ENCODE data around the gene MROH7. TPM values are rescaled to one million over a fixed set of nuclear protein-coding genes. Genes with fewer than 3 reads are reported as not detected.

The MROH7 gene
- total RNA-seq, 1 donor from 2014 or later: 3.6 TPM

GRCh38 chr1:54651608-54652007 is 10.0 kb downstream of the MROH7 start:
- Histone ChIP-seq H3K9me3 (no peaks in the 10 kb centered on the region), H3K4me1 (no peaks in the 10 kb centered on the region), H3K27me3 (no peaks in the 10 kb centered on the region), H3K36me3 (no peaks in the 10 kb centered on the region), H3K4me3 (no peak overlapping the region), H3K27ac (no peak overlapping the region)
- ATAC-seq: no peak
- TF ChIP-seq CTCF (IDR thresholded peaks at IDR 0.05): no peak
- DNase-seq: no peak
- intact Hi-C loops (cut with DNase I): no loop called here

GRCh38 chr1:54652168-54652567 is 10.6 kb downstream of the MROH7 start:
- TF ChIP-seq CTCF (IDR thresholded peaks at IDR 0.05): no peak
- H3K4me3 ChIP-seq: no peak overlapping the region
- no peaks in the 10 kb centered on the region for H3K36me3 ChIP-seq
- no peaks in the 10 kb centered on the region for H3K9me3 ChIP-seq
- no peaks in the 10 kb centered on the region for H3K27me3 ChIP-seq
- no peak overlapping the region for H3K27ac ChIP-seq
- H3K4me1 ChIP-seq: no peaks in the 10 kb centered on the region
- ATAC-seq (peak; percentile 40), DNase-seq (no peak)
- intact Hi-C loops (cut with DNase I): no loop called here

- ATAC-seq (no peak), DNase-seq (no peak)
- H3K27me3 ChIP-seq: no peaks in the 10 kb centered on the region
- no peak overlapping the region for H3K4me3 ChIP-seq
- no peak overlapping the region for H3K27ac ChIP-seq
- intact Hi-C loops (cut with DNase I): no loop called here
- H3K36me3 ChIP-seq: no peaks in the 10 kb centered on the region
- no peaks in the 10 kb centered on the region for H3K9me3 ChIP-seq
- TF ChIP-seq CTCF (IDR thresholded peaks at IDR 0.05): no peak
- no peaks in the 10 kb centered on the region for H3K4me1 ChIP-seq
Measured at GRCh38 chr1:54653036-54653435, 11.4 kb downstream of the MROH7 start.

- H3K4me1 ChIP-seq: no peaks in the 10 kb centered on the region
- H3K9me3 ChIP-seq: no peaks in the 10 kb centered on the region
- no peak for TF ChIP-seq CTCF (IDR thresholded peaks at IDR 0.05)
- no peaks in the 10 kb centered on the region for H3K27me3 ChIP-seq
- DNase-seq (no peak), ATAC-seq (no peak)
- no peaks in the 10 kb centered on the region for H3K36me3 ChIP-seq
- no peak overlapping the region for H3K27ac ChIP-seq
- intact Hi-C loops (cut with DNase I): no loop called here
- H3K4me3 ChIP-seq: no peak overlapping the region
Measured at GRCh38 chr1:54658164-54658913, 16.8 kb downstream of the MROH7 start.

GRCh38 chr1:54663725-54664124 is 22.1 kb downstream of the MROH7 start:
- H3K9me3 ChIP-seq: no peaks in the 10 kb centered on the region
- intact Hi-C loops (cut with DNase I): no loop called here
- no peak overlapping the region for H3K27ac ChIP-seq
- no peaks in the 10 kb centered on the region for H3K36me3 ChIP-seq
- no peaks in the 10 kb centered on the region for H3K4me1 ChIP-seq
- no peak for TF ChIP-seq CTCF (IDR thresholded peaks at IDR 0.05)
- no peak for DNase-seq
- no peak overlapping the region for H3K4me3 ChIP-seq
- H3K27me3 ChIP-seq: no peaks in the 10 kb centered on the region
- ATAC-seq: no peak

- Histone ChIP-seq H3K27ac (no peak overlapping the region), H3K27me3 (no peaks in the 10 kb centered on the region), H3K36me3 (no peaks in the 10 kb centered on the region), H3K4me1 (no peaks in the 10 kb centered on the region), H3K9me3 (no peaks in the 10 kb centered on the region), H3K4me3 (no peak overlapping the region)
- ATAC-seq: no peak
- no peak for DNase-seq
- no peak for TF ChIP-seq CTCF (IDR thresholded peaks at IDR 0.05)
- intact Hi-C loops (cut with DNase I): no loop called here
Measured at GRCh38 chr1:54664364-54664763, 22.8 kb downstream of the MROH7 start.
